HepG2 (cell line): Measurements from ENCODE around the gene TSPAN9. TPM values are rescaled to one million over a fixed set of nuclear protein-coding genes. Genes with fewer than 3 reads are reported as not detected.

Experiments
- CBX5 ChIP-seq: sonication (generic); formaldehyde crosslinking; IDR thresholded peaks from 2 replicates; pipeline ENCODE4 v1.4.0; 2020; ENCODE audit warnings: missing genetic modification reagents, borderline replicate concordance
- CCDC6 ChIP-seq: sonication (generic); formaldehyde crosslinking; IDR thresholded peaks from 2 replicates; pipeline ENCODE4 v1.8.1; 2022; ENCODE audit warnings: mild to moderate bottlenecking, missing genetic modification reagents, moderate library complexity
- GABPB1 ChIP-seq: IDR thresholded peaks from 2 replicates; pipeline ENCODE4 v1.6.1; 2016; ENCODE audit warnings: mild to moderate bottlenecking, missing genetic modification reagents, moderate library complexity, missing compliant biosample characterization
- KMT2B ChIP-seq: IDR thresholded peaks from 2 replicates; pipeline ENCODE4 v1.6.1; 2016; ENCODE audit warnings: missing genetic modification reagents, missing compliant biosample characterization
- REPIN1 ChIP-seq: sonication (generic); formaldehyde crosslinking; IDR thresholded peaks from 2 replicates; pipeline ENCODE4 v1.8.0; 2022; ENCODE audit warnings: missing genetic modification reagents, low read depth, mild to moderate bottlenecking, borderline replicate concordance
- ZFP36L1 ChIP-seq: sonication (generic); formaldehyde crosslinking; IDR thresholded peaks from 2 replicates; pipeline ENCODE4 v1.8.0; 2022; ENCODE audit warnings: mild to moderate bottlenecking, missing genetic modification reagents, moderate library complexity
- polyA plus RNA-seq, 8 experiments: library from polyadenylated mRNA; depleted of rRNA in 3 of 8; stranded (reverse) in 7 of 8; unstranded in 1 of 8; fragments of >200 nt; fragmentation: Illumina TruSeq in 4 of 8; extraction: Trizol in 4 of 8; gene quantifications; 2 replicates each; pipeline versions ENCODE4 v1.2.1 to v1.2.3, GENCODE V29; 2011 to 2016; ENCODE audit warnings: low read depth in 4 of 8, missing spikeins in 1 of 8, mixed read lengths in 1 of 8; ENCODE audit not compliant: insufficient read depth in 1 of 8
- total RNA-seq, 5 experiments: library from RNA; depleted of rRNA; stranded (reverse); fragments of >200 nt; fragmentation: Illumina TruSeq; extraction: Trizol; gene quantifications; 2 replicates each; pipeline ENCODE4 v1.2.3, GENCODE V29; 2016; ENCODE audit warnings: low read depth in 1 of 5
- TF ChIP-seq, protein P1 (sequence below): sonication (generic); formaldehyde crosslinking; IDR thresholded peaks from 2 replicates; pipeline ENCODE4 v1.4.0; 2020; ENCODE audit warnings: missing genetic modification reagents, mild to moderate bottlenecking, borderline replicate concordance
- TF ChIP-seq, protein P2 (sequence below): sonication (generic); formaldehyde crosslinking; IDR thresholded peaks from 2 replicates; pipeline ENCODE4 v1.4.0; 2020; ENCODE audit warnings: mild to moderate bottlenecking, low read depth, missing genetic modification reagents
- TF ChIP-seq, protein P3 (sequence below): sonication (generic); formaldehyde crosslinking; IDR thresholded peaks from 2 replicates; pipeline ENCODE4 v1.5.0; 2020; ENCODE audit warnings: mild to moderate bottlenecking, missing genetic modification reagents, borderline replicate concordance
- TF ChIP-seq, protein P4 (sequence below), 2 experiments: sonication (generic) in 1 of 2; formaldehyde crosslinking in 1 of 2; IDR thresholded peaks; 2 replicates each; pipeline versions ENCODE4 v1.5.1 to v1.6.1; 2011 to 2020; ENCODE audit warnings: borderline replicate concordance in 1 of 2, low read depth in 1 of 2, low read length in 1 of 2, mild to moderate bottlenecking in 1 of 2, missing genetic modification reagents in 1 of 2, moderate library complexity in 1 of 2

The TSPAN9 gene
- total and polyA plus RNA-seq, 2 of the 13 experiments (the other 11 are each of a cell fraction or from before 2014, with no cell fraction given), result 18.1 to 42.3 TPM

DNA sequence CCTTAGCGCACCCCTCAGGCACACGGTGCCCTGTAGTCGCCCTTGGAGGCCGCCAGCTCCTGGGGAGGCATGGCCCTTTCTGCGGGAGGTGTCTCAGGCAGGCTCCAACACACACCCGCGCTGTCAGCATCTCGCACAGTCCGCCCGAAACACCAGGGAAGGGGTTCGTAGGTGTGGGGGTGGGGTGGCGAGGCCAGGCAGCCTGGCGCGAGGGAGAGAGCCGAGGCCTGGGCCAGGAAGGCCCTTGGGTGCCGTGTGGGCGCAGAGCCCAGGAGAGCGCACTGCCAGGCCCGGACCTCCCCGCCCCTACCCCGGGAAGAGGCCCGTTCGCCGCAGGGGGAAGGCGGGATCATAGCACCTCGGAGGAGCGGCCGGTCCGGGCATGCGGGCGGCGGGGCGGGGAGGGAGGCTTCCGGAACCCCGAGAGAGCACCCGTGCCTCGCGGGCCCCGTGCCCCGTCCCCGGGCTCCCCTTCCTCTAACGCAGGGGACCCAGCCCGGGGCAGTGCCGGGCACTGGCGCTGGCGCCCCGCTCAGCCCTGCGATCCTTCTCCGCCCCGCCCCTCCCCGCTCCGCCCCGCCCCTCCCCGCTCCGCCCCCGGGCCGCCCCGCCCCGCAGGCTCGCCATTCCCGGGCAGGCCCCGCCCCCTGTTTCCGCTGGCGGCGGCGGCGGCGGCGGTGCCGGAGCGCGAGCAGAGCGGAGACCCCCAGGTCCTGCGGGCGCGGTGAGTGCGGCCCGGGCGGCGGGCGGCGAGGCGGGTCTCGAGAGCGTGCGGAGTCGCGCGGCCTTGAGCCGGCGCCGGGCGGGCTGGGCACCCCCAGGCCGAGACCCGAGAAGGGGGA lies at the start of gene TSPAN9 (continued):
- TF ChIP-seq, protein P1, sequence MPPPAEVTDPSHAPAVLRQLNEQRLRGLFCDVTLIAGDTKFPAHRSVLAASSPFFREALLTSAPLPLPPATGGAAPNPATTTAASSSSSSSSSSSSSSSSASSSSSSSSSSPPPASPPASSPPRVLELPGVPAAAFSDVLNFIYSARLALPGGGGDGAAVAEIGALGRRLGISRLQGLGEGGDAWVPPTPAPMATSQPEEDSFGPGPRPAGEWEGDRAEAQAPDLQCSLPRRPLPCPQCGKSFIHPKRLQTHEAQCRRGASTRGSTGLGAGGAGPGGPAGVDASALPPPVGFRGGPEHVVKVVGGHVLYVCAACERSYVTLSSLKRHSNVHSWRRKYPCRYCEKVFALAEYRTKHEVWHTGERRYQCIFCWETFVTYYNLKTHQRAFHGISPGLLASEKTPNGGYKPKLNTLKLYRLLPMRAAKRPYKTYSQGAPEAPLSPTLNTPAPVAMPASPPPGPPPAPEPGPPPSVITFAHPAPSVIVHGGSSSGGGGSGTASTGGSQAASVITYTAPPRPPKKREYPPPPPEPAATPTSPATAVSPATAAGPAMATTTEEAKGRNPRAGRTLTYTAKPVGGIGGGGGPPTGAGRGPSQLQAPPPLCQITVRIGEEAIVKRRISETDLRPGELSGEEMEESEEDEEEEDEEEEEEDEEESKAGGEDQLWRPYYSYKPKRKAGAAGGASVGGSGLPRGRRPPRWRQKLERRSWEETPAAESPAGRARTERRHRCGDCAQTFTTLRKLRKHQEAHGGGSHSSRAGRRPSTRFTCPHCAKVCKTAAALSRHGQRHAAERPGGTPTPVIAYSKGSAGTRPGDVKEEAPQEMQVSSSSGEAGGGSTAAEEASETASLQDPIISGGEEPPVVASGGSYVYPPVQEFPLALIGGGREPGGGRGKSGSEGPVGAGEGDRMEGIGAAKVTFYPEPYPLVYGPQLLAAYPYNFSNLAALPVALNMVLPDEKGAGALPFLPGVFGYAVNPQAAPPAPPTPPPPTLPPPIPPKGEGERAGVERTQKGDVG (CRISPR knock-in tag), result no peak; the same call in 1 of the 2 replicates
- TF ChIP-seq KMT2B (CRISPR knock-in tag) (0 out of 2 replicates have a peak, but pooled peaks have one; percentile 23), GABPB1 (CRISPR knock-in tag) (peak; percentile 61; the same call in 1 of the 2 replicates), REPIN1 (CRISPR knock-in tag) (no peak), ZFP36L1 (no peak), CCDC6 (CRISPR knock-in tag) (no peak), CBX5 (peak; percentile 49; the same call in 1 of the 2 replicates)
- TF ChIP-seq, protein P2, sequence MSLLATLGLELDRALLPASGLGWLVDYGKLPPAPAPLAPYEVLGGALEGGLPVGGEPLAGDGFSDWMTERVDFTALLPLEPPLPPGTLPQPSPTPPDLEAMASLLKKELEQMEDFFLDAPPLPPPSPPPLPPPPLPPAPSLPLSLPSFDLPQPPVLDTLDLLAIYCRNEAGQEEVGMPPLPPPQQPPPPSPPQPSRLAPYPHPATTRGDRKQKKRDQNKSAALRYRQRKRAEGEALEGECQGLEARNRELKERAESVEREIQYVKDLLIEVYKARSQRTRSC (CRISPR knock-in tag), result no peak
- TF ChIP-seq, protein P3, sequence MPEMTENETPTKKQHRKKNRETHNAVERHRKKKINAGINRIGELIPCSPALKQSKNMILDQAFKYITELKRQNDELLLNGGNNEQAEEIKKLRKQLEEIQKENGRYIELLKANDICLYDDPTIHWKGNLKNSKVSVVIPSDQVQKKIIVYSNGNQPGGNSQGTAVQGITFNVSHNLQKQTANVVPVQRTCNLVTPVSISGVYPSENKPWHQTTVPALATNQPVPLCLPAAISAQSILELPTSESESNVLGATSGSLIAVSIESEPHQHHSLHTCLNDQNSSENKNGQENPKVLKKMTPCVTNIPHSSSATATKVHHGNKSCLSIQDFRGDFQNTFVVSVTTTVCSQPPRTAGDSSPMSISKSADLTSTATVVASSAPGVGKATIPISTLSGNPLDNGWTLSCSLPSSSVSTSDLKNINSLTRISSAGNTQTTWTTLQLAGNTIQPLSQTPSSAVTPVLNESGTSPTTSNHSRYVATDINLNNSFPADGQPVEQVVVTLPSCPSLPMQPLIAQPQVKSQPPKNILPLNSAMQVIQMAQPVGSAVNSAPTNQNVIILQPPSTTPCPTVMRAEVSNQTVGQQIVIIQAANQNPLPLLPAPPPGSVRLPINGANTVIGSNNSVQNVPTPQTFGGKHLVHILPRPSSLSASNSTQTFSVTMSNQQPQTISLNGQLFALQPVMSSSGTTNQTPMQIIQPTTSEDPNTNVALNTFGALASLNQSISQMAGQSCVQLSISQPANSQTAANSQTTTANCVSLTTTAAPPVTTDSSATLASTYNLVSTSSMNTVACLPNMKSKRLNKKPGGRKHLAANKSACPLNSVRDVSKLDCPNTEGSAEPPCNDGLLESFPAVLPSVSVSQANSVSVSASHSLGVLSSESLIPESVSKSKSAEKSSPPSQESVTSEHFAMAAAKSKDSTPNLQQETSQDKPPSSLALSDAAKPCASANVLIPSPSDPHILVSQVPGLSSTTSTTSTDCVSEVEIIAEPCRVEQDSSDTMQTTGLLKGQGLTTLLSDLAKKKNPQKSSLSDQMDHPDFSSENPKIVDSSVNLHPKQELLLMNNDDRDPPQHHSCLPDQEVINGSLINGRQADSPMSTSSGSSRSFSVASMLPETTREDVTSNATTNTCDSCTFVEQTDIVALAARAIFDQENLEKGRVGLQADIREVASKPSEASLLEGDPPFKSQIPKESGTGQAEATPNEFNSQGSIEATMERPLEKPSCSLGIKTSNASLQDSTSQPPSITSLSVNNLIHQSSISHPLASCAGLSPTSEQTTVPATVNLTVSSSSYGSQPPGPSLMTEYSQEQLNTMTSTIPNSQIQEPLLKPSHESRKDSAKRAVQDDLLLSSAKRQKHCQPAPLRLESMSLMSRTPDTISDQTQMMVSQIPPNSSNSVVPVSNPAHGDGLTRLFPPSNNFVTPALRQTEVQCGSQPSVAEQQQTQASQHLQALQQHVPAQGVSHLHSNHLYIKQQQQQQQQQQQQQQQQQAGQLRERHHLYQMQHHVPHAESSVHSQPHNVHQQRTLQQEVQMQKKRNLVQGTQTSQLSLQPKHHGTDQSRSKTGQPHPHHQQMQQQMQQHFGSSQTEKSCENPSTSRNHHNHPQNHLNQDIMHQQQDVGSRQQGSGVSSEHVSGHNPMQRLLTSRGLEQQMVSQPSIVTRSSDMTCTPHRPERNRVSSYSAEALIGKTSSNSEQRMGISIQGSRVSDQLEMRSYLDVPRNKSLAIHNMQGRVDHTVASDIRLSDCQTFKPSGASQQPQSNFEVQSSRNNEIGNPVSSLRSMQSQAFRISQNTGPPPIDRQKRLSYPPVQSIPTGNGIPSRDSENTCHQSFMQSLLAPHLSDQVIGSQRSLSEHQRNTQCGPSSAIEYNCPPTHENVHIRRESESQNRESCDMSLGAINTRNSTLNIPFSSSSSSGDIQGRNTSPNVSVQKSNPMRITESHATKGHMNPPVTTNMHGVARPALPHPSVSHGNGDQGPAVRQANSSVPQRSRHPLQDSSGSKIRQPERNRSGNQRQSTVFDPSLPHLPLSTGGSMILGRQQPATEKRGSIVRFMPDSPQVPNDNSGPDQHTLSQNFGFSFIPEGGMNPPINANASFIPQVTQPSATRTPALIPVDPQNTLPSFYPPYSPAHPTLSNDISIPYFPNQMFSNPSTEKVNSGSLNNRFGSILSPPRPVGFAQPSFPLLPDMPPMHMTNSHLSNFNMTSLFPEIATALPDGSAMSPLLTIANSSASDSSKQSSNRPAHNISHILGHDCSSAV (CRISPR knock-in tag), result no peak
- TF ChIP-seq, protein P4, sequence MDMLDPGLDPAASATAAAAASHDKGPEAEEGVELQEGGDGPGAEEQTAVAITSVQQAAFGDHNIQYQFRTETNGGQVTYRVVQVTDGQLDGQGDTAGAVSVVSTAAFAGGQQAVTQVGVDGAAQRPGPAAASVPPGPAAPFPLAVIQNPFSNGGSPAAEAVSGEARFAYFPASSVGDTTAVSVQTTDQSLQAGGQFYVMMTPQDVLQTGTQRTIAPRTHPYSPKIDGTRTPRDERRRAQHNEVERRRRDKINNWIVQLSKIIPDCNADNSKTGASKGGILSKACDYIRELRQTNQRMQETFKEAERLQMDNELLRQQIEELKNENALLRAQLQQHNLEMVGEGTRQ (IDR thresholded peaks at IDR 0.05; ENCODE audit: low read depth, low read length), result no peak
- TF ChIP-seq, protein P4 (CRISPR knock-in tag; IDR thresholded peaks at IDR 0.05; ENCODE audit: borderline replicate concordance), result no peak
